Ammon's horn (tissue), 1 donor: Measurements from ENCODE around the gene ZCCHC4.

Experiments
- DNase-seq: peaks from one replicate; pipeline ENCODE4 v3.0.0-alpha.2; 2016; ENCODE audit warnings: low spot score

ZCCHC4 gene

GRCh38 chr4:25312496-25313200, at the start of gene ZCCHC4:
TSS of gene ZCCHC4 (plus strand) at chr4:25312774. CDS start at chr4:25312810, 36 bp downstream.
- DNase-seq = peak; percentile 89

- no peak for DNase-seq
These were observed 40.7 kb upstream of the ZCCHC4 start for GRCh38 chr4:25271866-25272265.

GRCh38 chr4:25280210-25280609, 32.4 kb upstream of the ZCCHC4 start:
- no peak for DNase-seq

GRCh38 chr4:25283948-25284347, 28.6 kb upstream of the ZCCHC4 start:
- no peak for DNase-seq

- DNase-seq = no peak
These were observed 28.1 kb upstream of the ZCCHC4 start for GRCh38 chr4:25284466-25284865.

GRCh38 chr4:25290490-25291067, 22.0 kb upstream of the ZCCHC4 start:
- DNase-seq = no peak

GRCh38 chr4:25291158-25291733, 21.3 kb upstream of the ZCCHC4 start:
- DNase-seq = no peak

- no peak for DNase-seq
These were observed 14.9 kb upstream of the ZCCHC4 start for GRCh38 chr4:25297528-25298242.

- DNase-seq = no peak
These were observed 12.9 kb upstream of the ZCCHC4 start for GRCh38 chr4:25299476-25300203.

- DNase-seq = no peak
These were observed 11.1 kb upstream of the ZCCHC4 start for GRCh38 chr4:25301471-25301870.

- no peak for DNase-seq
These were observed 9.9 kb upstream of the ZCCHC4 start for GRCh38 chr4:25302626-25303025.

GRCh38 chr4:25303578-25303977, 9.0 kb upstream of the ZCCHC4 start:
- no peak for DNase-seq

GRCh38 chr4:25306518-25307057, 6.0 kb upstream of the ZCCHC4 start:
- no peak for DNase-seq

GRCh38 chr4:25307596-25307995, 5.0 kb upstream of the ZCCHC4 start:
- peak; percentile 63 for DNase-seq

GRCh38 chr4:25308306-25308705, 4.3 kb upstream of the ZCCHC4 start:
- DNase-seq = no peak

- no peak for DNase-seq
These were observed 3.8 kb upstream of the ZCCHC4 start for GRCh38 chr4:25308761-25309160.

- DNase-seq = no peak
These were observed 2.3 kb upstream of the ZCCHC4 start for GRCh38 chr4:25310066-25310802.

GRCh38 chr4:25310803-25311166, 1.8 kb upstream of the ZCCHC4 start:
- no peak for DNase-seq

GRCh38 chr4:25313201-25313895, 774 bp downstream of the ZCCHC4 start:
- no peak for DNase-seq

- DNase-seq = no peak
These were observed 7.8 kb downstream of the ZCCHC4 start for GRCh38 chr4:25320336-25320735.

- no peak for DNase-seq
These were observed 8.2 kb downstream of the ZCCHC4 start for GRCh38 chr4:25320773-25321172.
